Erythroblast (primary cell): ENCODE measurements around the gene FOXP1.

Experiments used
- GATA1 ChIP-seq: IDR thresholded peaks from 2 replicates; pipeline ENCODE4 v1.6.1; 2011; ENCODE audit warnings: low read depth, mild to moderate bottlenecking, control low read depth, low read length, moderate library complexity
- POLR2A ChIP-seq: IDR thresholded peaks from 2 replicates; pipeline ENCODE4 v1.6.1; 2011; ENCODE audit warnings: mild to moderate bottlenecking, low read length

DNA sequence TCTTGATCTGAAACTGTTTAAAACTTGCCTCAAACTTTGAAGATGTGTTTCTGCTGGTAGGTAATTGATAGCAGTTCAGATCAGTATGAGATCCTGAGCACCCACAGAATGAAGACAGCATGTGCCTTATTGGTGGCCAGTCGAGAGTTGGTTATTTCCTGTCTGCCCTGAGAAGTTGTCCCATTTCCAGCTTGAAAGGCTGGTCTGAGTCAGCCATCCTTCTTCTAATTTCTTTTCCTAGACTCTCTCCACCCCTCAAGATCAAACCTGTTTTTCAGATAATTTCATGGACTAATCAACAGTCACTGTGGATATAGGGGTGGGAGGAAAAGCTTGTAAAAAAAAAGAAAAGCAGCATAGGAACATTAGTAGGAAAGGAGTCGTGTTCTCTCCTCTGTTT, 464.4 kb downstream of the FOXP1 start:
- TF ChIP-seq POLR2A = no peak
- no peak for TF ChIP-seq GATA1
